Right cardiac atrium (tissue), 5 donors: Measurements from ENCODE around the gene MAGEA1. TPM values are rescaled to one million over a fixed set of nuclear protein-coding genes. Genes with fewer than 3 reads are reported as not detected.
"Not testable (repeated sequence)": the region's sequence is repeated elsewhere in the genome, so short reads cannot be mapped to it uniquely, and the experiment has no call there.

Experiments
- ATAC-seq, 2 donors: fragments of 200-7000 bp; cut with Tn5 transposase; one replicate each; pipeline versions ENCODE4 v1.8.0 to v1.9.1; 2020; ENCODE audit warnings: moderate library complexity in 2 of 2, mild to moderate bottlenecking in 1 of 2
- DNase-seq, 3 donors: peaks; one replicate each; pipeline ENCODE4 v3.0.0-alpha.2; 2020
- H3K27ac ChIP-seq: one replicate; pipeline ENCODE4 v1.5.1; 2013; ENCODE audit warnings: mild to moderate bottlenecking, low read length, control low read depth, moderate library complexity
- H3K27me3 ChIP-seq: one replicate; pipeline ENCODE4 v1.6.1; 2013; ENCODE audit not compliant: control insufficient read depth, insufficient read depth
- H3K4me1 ChIP-seq: one replicate; pipeline ENCODE4 v1.6.1; 2013; ENCODE audit warnings: low read length; ENCODE audit not compliant: control insufficient read depth, insufficient read depth
- H3K4me3 ChIP-seq: one replicate; pipeline ENCODE4 v1.5.1; 2013; ENCODE audit warnings: low read length, control low read depth
- H3K9me3 ChIP-seq: one replicate; pipeline ENCODE4 v1.6.1; 2013; ENCODE audit warnings: low read length; ENCODE audit not compliant: control insufficient read depth
- WGBS: extraction: QIAGEN DNeasy Blood & Tissue Kit; methylation state at CpG from one replicate; pipeline ENCODE4 v1.1.7; 2013; 5-methylcytosine and 5-hydroxymethylcytosine counted together
- intact Hi-C, 4 donors: fragments of 100-400 bp; cut with DNase I; formaldehyde crosslinking; loops; one replicate each; pipeline versions ENCODE4 v1.11.0 to v1.14.0; 2022 to 2023
- long read RNA-seq, 4 donors: library from polyadenylated mRNA; unstranded; transcript quantifications; one replicate each; pipeline ENCODE4 v2.0.0, GENCODE V29; 2020 to 2021
- polyA plus RNA-seq: library from polyadenylated mRNA; stranded (reverse); fragments of 200-250 nt; gene quantifications from one replicate; pipeline ENCODE4 v1.2.3, GENCODE V29; 2013
- total RNA-seq, 4 donors: library from RNA; stranded (reverse); fragmentation: NEBNext Ultra II Directional; extraction: Animal tissue kit (Norgen Biotek cat#: 25700); gene quantifications; one replicate each; pipeline ENCODE4 v1.2.1, GENCODE V29; 2021
- donor health status: healthy with polysubstance abuse.
- donor health status: DM: no; HTN: yes; CAD: no.
- donor health status: DM: no; HTN: no; CAD: no.
- donor health status: DM: no; HTN: yes; CAD: no; lungs with severe emphysema.
- donor health status: DM: yes; HTN: yes; CAD: no.

MAGEA1 gene, protein sequence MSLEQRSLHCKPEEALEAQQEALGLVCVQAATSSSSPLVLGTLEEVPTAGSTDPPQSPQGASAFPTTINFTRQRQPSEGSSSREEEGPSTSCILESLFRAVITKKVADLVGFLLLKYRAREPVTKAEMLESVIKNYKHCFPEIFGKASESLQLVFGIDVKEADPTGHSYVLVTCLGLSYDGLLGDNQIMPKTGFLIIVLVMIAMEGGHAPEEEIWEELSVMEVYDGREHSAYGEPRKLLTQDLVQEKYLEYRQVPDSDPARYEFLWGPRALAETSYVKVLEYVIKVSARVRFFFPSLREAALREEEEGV
- total RNA-seq (not detected), polyA plus RNA-seq (not detected)
- long read RNA-seq, donor 1, result 0 reads
- long read RNA-seq, donor 2, result 0 reads
- long read RNA-seq, donor 3, result 0 reads
- long read RNA-seq, donor 4, result 0 reads

GRCh38 chrX:153179131-153179530, at the start of gene MAGEA1:
TSS of gene MAGEA1 (plus strand) at chrX:153179284. CDS start at chrX:153182390, 3,106 bp downstream.
- Histone ChIP-seq H3K9me3 (no peaks in the 10 kb centered on the region), H3K4me3 (no peak within 1 kb of the TSS), H3K27ac (no peak within 1 kb of the TSS), H3K4me1 (no peaks in the 10 kb centered on the region), H3K27me3 (no peaks in the 10 kb centered on the region)
- WGBS, result 92% methylated on average over 19 of the region's 19 CpGs
- ATAC-seq (no peak), DNase-seq (no peak)
- intact Hi-C loops, result no loop called here

- WGBS, result no CpG with 5 or more reads among the region's 12 CpGs
- DNase-seq, H3K27me3 ChIP-seq, H3K9me3 ChIP-seq, H3K4me3 ChIP-seq, H3K4me1 ChIP-seq, intact Hi-C loops, ATAC-seq, H3K27ac ChIP-seq: not testable (repeated sequence)
These were observed 46.2 kb upstream of the MAGEA1 start for GRCh38 chrX:153132924-153133323.

DNA sequence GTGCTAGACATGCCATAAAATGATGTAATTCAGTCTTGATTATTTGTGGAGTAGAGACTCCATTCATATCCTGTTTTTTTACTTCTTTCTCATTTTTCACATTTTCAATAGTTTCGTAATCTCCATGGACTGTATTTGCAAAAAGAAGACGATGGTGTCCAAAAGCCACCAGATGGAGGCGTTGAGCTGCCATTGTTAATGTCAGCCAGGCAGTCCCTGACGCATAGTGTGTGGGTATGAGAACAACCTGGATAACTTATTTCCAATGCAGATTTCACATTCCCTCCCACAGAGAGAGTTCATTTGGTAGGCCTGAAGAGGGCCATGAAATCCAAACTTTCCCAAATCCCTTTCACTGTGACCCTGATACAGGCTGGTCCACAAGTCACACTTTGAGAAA, 40.0 kb upstream of the MAGEA1 start:
- H3K4me1 ChIP-seq, H3K27me3 ChIP-seq, ATAC-seq, H3K9me3 ChIP-seq, intact Hi-C loops, H3K27ac ChIP-seq, DNase-seq, H3K4me3 ChIP-seq: not testable (repeated sequence)
- whole genome bisulfite sequencing, result no CpG with 5 or more reads among the region's 4 CpGs

GRCh38 chrX:153146288-153146687, 32.8 kb upstream of the MAGEA1 start:
- ATAC-seq, H3K4me1 ChIP-seq, H3K27ac ChIP-seq, DNase-seq, intact Hi-C loops, H3K9me3 ChIP-seq, H3K4me3 ChIP-seq, H3K27me3 ChIP-seq: not testable (repeated sequence)
- whole genome bisulfite sequencing, result 69% methylated on average over 1 of the region's 7 CpGs

GRCh38 chrX:153153516-153153915, 25.6 kb upstream of the MAGEA1 start:
- 60% methylated on average over 3 of the region's 3 CpGs for WGBS
- Histone ChIP-seq H3K27ac (no peak overlapping the region), H3K9me3 (no peaks in the 10 kb centered on the region), H3K27me3 (no peaks in the 10 kb centered on the region), H3K4me1 (no peaks in the 10 kb centered on the region), H3K4me3 (no peak overlapping the region)
- ATAC-seq (no peak), DNase-seq (no peak)
- intact Hi-C loops, result no loop called here

DNA sequence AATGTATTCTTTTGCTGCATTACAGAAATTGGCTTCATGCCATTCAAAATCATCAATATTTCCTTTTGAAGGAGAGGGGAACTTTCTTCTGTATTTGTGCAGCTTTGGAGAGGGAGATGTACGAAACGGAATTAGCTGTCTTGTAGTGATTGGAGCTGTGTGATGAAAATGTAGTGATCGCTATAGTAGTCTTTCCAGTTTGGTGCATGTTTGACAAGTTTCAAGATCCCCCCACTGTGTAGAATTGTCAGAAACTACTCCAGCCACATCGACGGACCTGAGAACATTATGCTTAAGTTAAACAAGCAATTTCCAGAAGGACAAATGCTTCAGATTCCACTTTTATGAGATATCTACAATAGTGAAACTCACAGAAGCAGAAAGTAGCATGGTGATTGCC, 21.6 kb upstream of the MAGEA1 start:
- 66% methylated on average over 5 of the region's 5 CpGs for WGBS
- H3K4me1 ChIP-seq, result no peaks in the 10 kb centered on the region
- ATAC-seq (no peak), DNase-seq (no peak)
- H3K9me3 ChIP-seq, result no peaks in the 10 kb centered on the region
- no peaks in the 10 kb centered on the region for H3K27me3 ChIP-seq
- intact Hi-C loops, result no loop called here
- H3K27ac ChIP-seq, result no peak overlapping the region
- H3K4me3 ChIP-seq, result no peak overlapping the region

DNA sequence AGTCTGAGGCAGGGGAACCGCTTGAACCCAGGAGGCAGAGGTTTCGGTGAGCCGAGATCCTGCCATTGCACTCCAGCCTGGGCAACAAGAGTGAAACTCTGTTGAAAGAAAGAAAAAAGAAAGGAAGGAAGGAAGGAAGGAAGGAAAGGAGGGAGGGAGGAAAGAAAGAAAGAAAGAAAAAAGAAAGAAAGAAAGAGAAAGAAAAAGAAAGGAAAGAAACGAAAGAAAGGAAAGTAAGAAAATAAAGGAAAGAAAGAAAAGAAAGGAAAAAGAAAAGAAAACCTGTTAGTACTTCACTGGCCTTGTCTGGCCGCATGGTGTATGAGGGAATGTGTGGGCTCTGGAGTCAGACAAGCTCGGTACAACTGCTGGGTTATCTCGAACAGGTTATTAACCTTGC, 20.8 kb upstream of the MAGEA1 start:
- Histone ChIP-seq H3K27me3 (no peaks in the 10 kb centered on the region), H3K27ac (no peak overlapping the region), H3K4me3 (no peak overlapping the region), H3K4me1 (no peaks in the 10 kb centered on the region), H3K9me3 (no peaks in the 10 kb centered on the region)
- WGBS, result 85% methylated on average over 7 of the region's 7 CpGs
- ATAC-seq (no peak), DNase-seq (no peak)
- intact Hi-C loops, result no loop called here

GRCh38 chrX:153161952-153162351, 17.1 kb upstream of the MAGEA1 start:
- DNase-seq, result no peak
- no peak for ATAC-seq
- Histone ChIP-seq H3K27me3 (no peaks in the 10 kb centered on the region), H3K27ac (no peak overlapping the region), H3K9me3 (no peaks in the 10 kb centered on the region), H3K4me3 (no peak overlapping the region), H3K4me1 (no peaks in the 10 kb centered on the region)
- intact Hi-C loops, result no loop called here
- WGBS, result 54% methylated on average over 5 of the region's 5 CpGs

DNA sequence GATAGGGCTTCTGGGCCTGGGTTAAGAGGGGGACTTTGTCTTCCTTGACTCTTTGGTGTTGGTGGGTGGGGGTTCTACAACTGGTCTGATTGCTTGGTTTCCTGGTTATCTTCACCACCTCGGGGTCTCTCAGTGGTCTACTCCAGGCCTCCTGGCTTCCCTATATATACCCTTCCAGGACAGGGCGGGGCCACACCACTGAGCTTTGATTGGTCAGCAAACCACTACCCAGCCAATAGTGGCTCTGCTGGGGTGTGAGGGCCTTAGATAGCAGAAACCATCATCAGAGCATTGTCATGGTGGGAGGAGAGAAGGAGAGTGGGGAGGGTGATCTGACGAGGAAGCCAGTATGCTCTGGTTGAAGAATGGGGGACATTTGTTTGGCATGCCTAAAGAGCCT, 14.4 kb upstream of the MAGEA1 start:
- no peaks in the 10 kb centered on the region for H3K27me3 ChIP-seq
- no peaks in the 10 kb centered on the region for H3K9me3 ChIP-seq
- 82% methylated on average over 3 of the region's 3 CpGs for WGBS
- no peak overlapping the region for H3K4me3 ChIP-seq
- no peak overlapping the region for H3K27ac ChIP-seq
- DNase-seq (no peak), ATAC-seq (no peak)
- H3K4me1 ChIP-seq, result no peaks in the 10 kb centered on the region
- intact Hi-C loops, result no loop called here

DNA sequence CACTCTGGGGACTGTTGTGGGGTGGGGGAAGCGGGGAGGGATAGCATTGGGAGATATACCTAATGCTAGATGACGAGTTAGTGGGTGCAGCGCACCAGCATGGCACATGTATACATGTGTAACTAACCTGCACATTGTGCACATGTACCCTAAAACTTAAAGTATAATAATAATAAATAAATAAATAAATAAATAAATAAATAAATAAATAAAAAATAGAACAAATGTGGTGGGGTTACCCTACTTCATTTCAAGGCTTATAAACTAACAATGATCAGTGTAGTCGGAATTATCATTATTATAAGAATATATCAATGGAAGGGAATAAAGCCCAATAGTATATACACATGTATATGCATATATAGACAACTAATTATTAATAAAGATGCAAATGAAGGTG, 10.7 kb upstream of the MAGEA1 start:
- H3K4me3 ChIP-seq, intact Hi-C loops, DNase-seq, ATAC-seq, H3K9me3 ChIP-seq, H3K4me1 ChIP-seq, H3K27me3 ChIP-seq, H3K27ac ChIP-seq: not testable (repeated sequence)
- 96% methylated on average over 1 of the region's 4 CpGs for WGBS

DNA sequence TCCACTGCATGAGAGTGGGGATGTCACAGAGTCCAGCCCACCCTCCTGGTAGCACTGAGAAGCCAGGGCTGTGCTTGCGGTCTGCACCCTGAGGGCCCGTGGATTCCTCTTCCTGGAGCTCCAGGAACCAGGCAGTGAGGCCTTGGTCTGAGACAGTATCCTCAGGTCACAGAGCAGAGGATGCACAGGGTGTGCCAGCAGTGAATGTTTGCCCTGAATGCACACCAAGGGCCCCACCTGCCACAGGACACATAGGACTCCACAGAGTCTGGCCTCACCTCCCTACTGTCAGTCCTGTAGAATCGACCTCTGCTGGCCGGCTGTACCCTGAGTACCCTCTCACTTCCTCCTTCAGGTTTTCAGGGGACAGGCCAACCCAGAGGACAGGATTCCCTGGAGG, 2.7 kb downstream of the MAGEA1 start:
- Histone ChIP-seq H3K4me3 (no peak overlapping the region), H3K9me3 (no peaks in the 10 kb centered on the region), H3K27me3 (no peaks in the 10 kb centered on the region), H3K4me1 (no peaks in the 10 kb centered on the region), H3K27ac (no peak overlapping the region)
- no peak for DNase-seq
- intact Hi-C loops, result no loop called here
- ATAC-seq, result no peak
- 61% methylated on average over 4 of the region's 4 CpGs for WGBS

DNA sequence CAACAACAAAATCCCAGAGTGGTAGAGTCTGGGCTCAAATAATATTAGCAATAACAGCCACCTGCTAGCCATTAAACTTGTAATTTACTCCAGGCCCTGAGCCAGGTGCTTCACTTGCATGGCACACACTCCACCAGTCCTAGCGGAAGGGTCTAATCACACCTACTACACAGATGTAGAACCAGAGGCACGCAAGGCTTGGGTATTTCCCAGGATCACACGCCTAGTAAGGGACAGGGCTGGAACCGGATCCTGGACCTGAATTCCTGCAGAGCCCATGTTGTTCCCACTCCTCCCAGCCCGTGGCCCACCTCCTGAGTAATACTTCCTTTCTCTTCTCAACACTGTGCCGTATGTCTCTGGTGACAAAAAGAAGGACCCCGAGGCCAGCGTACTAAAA, 5.7 kb downstream of the MAGEA1 start:
- Histone ChIP-seq H3K9me3 (no peaks in the 10 kb centered on the region), H3K27me3 (no peaks in the 10 kb centered on the region), H3K27ac (no peak overlapping the region), H3K4me1 (no peaks in the 10 kb centered on the region), H3K4me3 (no peak overlapping the region)
- intact Hi-C loops, result no loop called here
- ATAC-seq (no peak), DNase-seq (no peak)
- WGBS, result 73% methylated on average over 8 of the region's 8 CpGs
